Activated T-helper 17 cell treated with anti-CD3 and anti-CD28 coated beads, Interleukin-2, amount 50 U/mL, for 72 hours (primary cell): ENCODE measurements around the gene CCSER1. TPM values are rescaled to one million over a fixed set of nuclear protein-coding genes. Genes with fewer than 3 reads are reported as not detected.

Source experiments
- ATAC-seq: fragments of 150-1000 bp; cut with Tn5 transposase; replicated peaks from 2 replicates; pipeline ENCODE4 v1.10.0; 2021; ENCODE audit warnings: mild to moderate bottlenecking, moderate library complexity
- H3K27ac Mint-ChIP-seq: one replicate; pipeline ENCODE4 v1.8.0; 2022; ENCODE audit warnings: mixed read lengths
- H3K27me3 Mint-ChIP-seq: one replicate; pipeline ENCODE4 v1.8.0; 2022; ENCODE audit warnings: mixed read lengths
- H3K36me3 Mint-ChIP-seq: one replicate; pipeline ENCODE4 v1.8.0; 2022; ENCODE audit warnings: low read depth, mild to moderate bottlenecking, mixed read lengths
- H3K4me1 Mint-ChIP-seq: one replicate; pipeline ENCODE4 v1.8.0; 2022; ENCODE audit warnings: mixed read lengths
- H3K4me3 Mint-ChIP-seq: one replicate; pipeline ENCODE4 v1.8.0; 2022; ENCODE audit warnings: mild to moderate bottlenecking, mixed read lengths
- H3K9me3 Mint-ChIP-seq: one replicate; pipeline ENCODE4 v1.8.0; 2022; ENCODE audit warnings: mixed read lengths
- total RNA-seq, 2 donors: library from RNA; stranded (reverse); gene quantifications; one replicate each; pipeline ENCODE4 v1.2.3, GENCODE V29; 2022

Gene CCSER1
- total RNA-seq, 2 donors from 2014 or later = 0.64 to 0.78 TPM

- Mint-ChIP-seq H3K36me3 (no peaks in the 10 kb centered on the region), H3K4me1 (no peaks in the 10 kb centered on the region), H3K9me3 (no peaks in the 10 kb centered on the region), H3K4me3 (no peak overlapping the region), H3K27me3 (peaks cover 4% of the 10 kb centered on the region), H3K27ac (no peak overlapping the region)
- ATAC-seq = no peak
Measured at GRCh38 chr4:90159193-90159592, 32.0 kb downstream of the CCSER1 start.

- Mint-ChIP-seq H3K4me3 (no peak overlapping the region), H3K27ac (no peak overlapping the region), H3K27me3 (peaks cover 4% of the 10 kb centered on the region), H3K36me3 (no peaks in the 10 kb centered on the region), H3K4me1 (no peaks in the 10 kb centered on the region), H3K9me3 (no peaks in the 10 kb centered on the region)
- ATAC-seq = no peak
Measured at GRCh38 chr4:90160044-90160443, 32.9 kb downstream of the CCSER1 start.

- ATAC-seq = no peak
- H3K4me1 Mint-ChIP-seq = no peaks in the 10 kb centered on the region
- no peak overlapping the region for H3K27ac Mint-ChIP-seq
- H3K27me3 Mint-ChIP-seq = peaks cover 7% of the 10 kb centered on the region
- H3K9me3 Mint-ChIP-seq = no peaks in the 10 kb centered on the region
- H3K36me3 Mint-ChIP-seq = no peaks in the 10 kb centered on the region
- H3K4me3 Mint-ChIP-seq = no peak overlapping the region
Measured at GRCh38 chr4:90162566-90162965, 35.4 kb downstream of the CCSER1 start.

GRCh38 chr4:90163872-90164271, 36.7 kb downstream of the CCSER1 start:
- ATAC-seq = no peak
- no peak overlapping the region for H3K4me3 Mint-ChIP-seq
- no peak overlapping the region for H3K27ac Mint-ChIP-seq
- H3K27me3 Mint-ChIP-seq = peaks cover 7% of the 10 kb centered on the region
- H3K4me1 Mint-ChIP-seq = no peaks in the 10 kb centered on the region
- H3K9me3 Mint-ChIP-seq = no peaks in the 10 kb centered on the region
- H3K36me3 Mint-ChIP-seq = no peaks in the 10 kb centered on the region

- peaks cover 6% of the 10 kb centered on the region for H3K9me3 Mint-ChIP-seq
- H3K4me1 Mint-ChIP-seq = no peaks in the 10 kb centered on the region
- H3K36me3 Mint-ChIP-seq = no peaks in the 10 kb centered on the region
- peaks cover 6% of the 10 kb centered on the region for H3K27me3 Mint-ChIP-seq
- ATAC-seq = peak; percentile 56
- no peak overlapping the region for H3K4me3 Mint-ChIP-seq
- no peak overlapping the region for H3K27ac Mint-ChIP-seq
Measured at GRCh38 chr4:90165883-90166282, 38.7 kb downstream of the CCSER1 start.

GRCh38 chr4:90171491-90171890, 44.3 kb downstream of the CCSER1 start:
- no peak for ATAC-seq
- H3K27me3 Mint-ChIP-seq = peaks cover 6% of the 10 kb centered on the region
- H3K36me3 Mint-ChIP-seq = no peaks in the 10 kb centered on the region
- no peak overlapping the region for H3K4me3 Mint-ChIP-seq
- H3K9me3 Mint-ChIP-seq = peaks cover 6% of the 10 kb centered on the region
- no peak overlapping the region for H3K27ac Mint-ChIP-seq
- no peaks in the 10 kb centered on the region for H3K4me1 Mint-ChIP-seq

- H3K27ac Mint-ChIP-seq = no peak overlapping the region
- no peak overlapping the region for H3K4me3 Mint-ChIP-seq
- H3K27me3 Mint-ChIP-seq = peaks cover 6% of the 10 kb centered on the region
- H3K36me3 Mint-ChIP-seq = no peaks in the 10 kb centered on the region
- no peaks in the 10 kb centered on the region for H3K4me1 Mint-ChIP-seq
- ATAC-seq = peak; percentile 35
- H3K9me3 Mint-ChIP-seq = peaks cover 6% of the 10 kb centered on the region
Measured at GRCh38 chr4:90174621-90175023, 47.4 kb downstream of the CCSER1 start.

GRCh38 chr4:90181644-90182043, 54.5 kb downstream of the CCSER1 start:
- no peaks in the 10 kb centered on the region for H3K36me3 Mint-ChIP-seq

GRCh38 chr4:90183254-90183653, 56.1 kb downstream of the CCSER1 start:
- Mint-ChIP-seq H3K36me3 (no peaks in the 10 kb centered on the region), H3K4me1 (no peaks in the 10 kb centered on the region), H3K27ac (no peak overlapping the region), H3K27me3 (no peaks in the 10 kb centered on the region), H3K4me3 (no peak overlapping the region), H3K9me3 (no peaks in the 10 kb centered on the region)
- no peak for ATAC-seq

More at GRCh38 chr4:90181644-90182043, 54.5 kb downstream of the CCSER1 start:
- no peak overlapping the region for H3K4me3 Mint-ChIP-seq
- no peaks in the 10 kb centered on the region for H3K9me3 Mint-ChIP-seq
- H3K27ac Mint-ChIP-seq = no peak overlapping the region
- H3K4me1 Mint-ChIP-seq = no peaks in the 10 kb centered on the region
- no peak for ATAC-seq
- no peaks in the 10 kb centered on the region for H3K27me3 Mint-ChIP-seq

- ATAC-seq = no peak
- H3K4me1 Mint-ChIP-seq = no peaks in the 10 kb centered on the region
- no peak overlapping the region for H3K4me3 Mint-ChIP-seq
- no peak overlapping the region for H3K27ac Mint-ChIP-seq
- no peaks in the 10 kb centered on the region for H3K36me3 Mint-ChIP-seq
- no peaks in the 10 kb centered on the region for H3K9me3 Mint-ChIP-seq
- H3K27me3 Mint-ChIP-seq = no peaks in the 10 kb centered on the region
Measured at GRCh38 chr4:90184560-90184959, 57.4 kb downstream of the CCSER1 start.

GRCh38 chr4:90185416-90185815, 58.2 kb downstream of the CCSER1 start:
- Mint-ChIP-seq H3K9me3 (no peaks in the 10 kb centered on the region), H3K36me3 (no peaks in the 10 kb centered on the region), H3K4me3 (no peak overlapping the region), H3K4me1 (no peaks in the 10 kb centered on the region), H3K27me3 (no peaks in the 10 kb centered on the region), H3K27ac (no peak overlapping the region)
- no peak for ATAC-seq

- no peak for ATAC-seq
- Mint-ChIP-seq H3K9me3 (no peaks in the 10 kb centered on the region), H3K27me3 (no peaks in the 10 kb centered on the region), H3K4me3 (no peak overlapping the region), H3K4me1 (no peaks in the 10 kb centered on the region), H3K36me3 (no peaks in the 10 kb centered on the region), H3K27ac (no peak overlapping the region)
Measured at GRCh38 chr4:90186229-90186628, 59.0 kb downstream of the CCSER1 start.

- H3K4me1 Mint-ChIP-seq = no peaks in the 10 kb centered on the region
- no peak for ATAC-seq
- no peaks in the 10 kb centered on the region for H3K36me3 Mint-ChIP-seq
- H3K27ac Mint-ChIP-seq = no peak overlapping the region
- H3K27me3 Mint-ChIP-seq = peaks cover 3% of the 10 kb centered on the region
- no peaks in the 10 kb centered on the region for H3K9me3 Mint-ChIP-seq
- no peak overlapping the region for H3K4me3 Mint-ChIP-seq
Measured at GRCh38 chr4:90187148-90187884, 60.1 kb downstream of the CCSER1 start.

GRCh38 chr4:90189178-90189577, 62.0 kb downstream of the CCSER1 start:
- Mint-ChIP-seq H3K27ac (no peak overlapping the region), H3K27me3 (peaks cover 3% of the 10 kb centered on the region), H3K9me3 (no peaks in the 10 kb centered on the region), H3K4me3 (no peak overlapping the region), H3K36me3 (no peaks in the 10 kb centered on the region), H3K4me1 (no peaks in the 10 kb centered on the region)
- ATAC-seq = no peak

- no peak for ATAC-seq
Measured at GRCh38 chr4:90189946-90190345, 62.8 kb downstream of the CCSER1 start.

GRCh38 chr4:90190525-90190924, 63.3 kb downstream of the CCSER1 start:
- no peaks in the 10 kb centered on the region for H3K9me3 Mint-ChIP-seq
- no peaks in the 10 kb centered on the region for H3K36me3 Mint-ChIP-seq
- no peak overlapping the region for H3K27ac Mint-ChIP-seq
- no peak overlapping the region for H3K4me3 Mint-ChIP-seq
- ATAC-seq = no peak
- H3K27me3 Mint-ChIP-seq = peaks cover 3% of the 10 kb centered on the region
- H3K4me1 Mint-ChIP-seq = no peaks in the 10 kb centered on the region

More at GRCh38 chr4:90189946-90190345, 62.8 kb downstream of the CCSER1 start:
- no peaks in the 10 kb centered on the region for H3K9me3 Mint-ChIP-seq
- no peaks in the 10 kb centered on the region for H3K4me1 Mint-ChIP-seq
- no peak overlapping the region for H3K4me3 Mint-ChIP-seq
- no peak overlapping the region for H3K27ac Mint-ChIP-seq
- no peaks in the 10 kb centered on the region for H3K36me3 Mint-ChIP-seq
- peaks cover 3% of the 10 kb centered on the region for H3K27me3 Mint-ChIP-seq
